Measurements from ENCODE around the gene MRPL14.

MRPL14 gene

GRCh38 chr6:44068607-44069296, 58.5 kb downstream of the MRPL14 start:
- Histone ChIP-seq H3K9me3 (ENCODE audit: control insufficient read depth, insufficient read depth, low read length) (no peaks in the 10 kb centered on the region), H3K36me3 (ENCODE audit: control insufficient read depth, insufficient read depth, low read length) (no peaks in the 10 kb centered on the region), H3K4me1 (ENCODE audit: control insufficient read depth, insufficient read depth, low read length) (peaks cover 18% of the 10 kb centered on the region), H3K27me3 (ENCODE audit: control insufficient read depth, insufficient read depth, low read length) (no peaks in the 10 kb centered on the region), H3K9ac (ENCODE audit: low read depth, low read length) (no peak overlapping the region), H3K4me3 (ENCODE audit: low read depth, low read length) (no peak overlapping the region), H3K27ac (ENCODE audit: low read depth, low read length) (peak overlapping the region; percentile 42)

GRCh38 chr6:44067173-44068139, 59.8 kb downstream of the MRPL14 start:
- Histone ChIP-seq H3K9ac (ENCODE audit: low read depth, low read length) (no peak overlapping the region), H3K4me1 (ENCODE audit: control insufficient read depth, insufficient read depth, low read length) (peaks cover 10% of the 10 kb centered on the region), H3K27ac (ENCODE audit: low read depth, low read length) (no peak overlapping the region)

GRCh38 chr6:44066394-44067172, 60.7 kb downstream of the MRPL14 start:
- Histone ChIP-seq H3K9me3 (ENCODE audit: control insufficient read depth, insufficient read depth, low read length) (no peaks in the 10 kb centered on the region), H3K4me1 (ENCODE audit: control insufficient read depth, insufficient read depth, low read length) (peaks cover 8% of the 10 kb centered on the region), H3K27me3 (ENCODE audit: control insufficient read depth, insufficient read depth, low read length) (no peaks in the 10 kb centered on the region), H3K36me3 (ENCODE audit: control insufficient read depth, insufficient read depth, low read length) (no peaks in the 10 kb centered on the region), H3K4me3 (ENCODE audit: low read depth, low read length) (no peak overlapping the region), H3K9ac (ENCODE audit: low read depth, low read length) (no peak overlapping the region), H3K27ac (ENCODE audit: low read depth, low read length) (no peak overlapping the region)

More at GRCh38 chr6:44067173-44068139, 59.8 kb downstream of the MRPL14 start:
- no peaks in the 10 kb centered on the region for H3K9me3 ChIP-seq (ENCODE audit: control insufficient read depth, insufficient read depth, low read length)
- no peaks in the 10 kb centered on the region for H3K27me3 ChIP-seq (ENCODE audit: control insufficient read depth, insufficient read depth, low read length)
- no peak overlapping the region for H3K4me3 ChIP-seq (ENCODE audit: low read depth, low read length)
- H3K36me3 ChIP-seq (ENCODE audit: control insufficient read depth, insufficient read depth, low read length), result no peaks in the 10 kb centered on the region

- no peaks in the 10 kb centered on the region for H3K36me3 ChIP-seq (ENCODE audit: control insufficient read depth, insufficient read depth, low read length)
- H3K27me3 ChIP-seq (ENCODE audit: control insufficient read depth, insufficient read depth, low read length), result no peaks in the 10 kb centered on the region
- H3K27ac ChIP-seq (ENCODE audit: low read depth, low read length), result no peak overlapping the region
- no peaks in the 10 kb centered on the region for H3K9me3 ChIP-seq (ENCODE audit: control insufficient read depth, insufficient read depth, low read length)
- H3K4me1 ChIP-seq (ENCODE audit: control insufficient read depth, insufficient read depth, low read length), result peaks cover 8% of the 10 kb centered on the region
- H3K4me3 ChIP-seq (ENCODE audit: low read depth, low read length), result no peak overlapping the region
- H3K9ac ChIP-seq (ENCODE audit: low read depth, low read length), result no peak overlapping the region
Measured at GRCh38 chr6:44065443-44066140, 61.7 kb downstream of the MRPL14 start.

- Histone ChIP-seq H3K27ac (ENCODE audit: low read depth, low read length) (no peak overlapping the region), H3K9ac (ENCODE audit: low read depth, low read length) (no peak overlapping the region), H3K4me3 (ENCODE audit: low read depth, low read length) (no peak overlapping the region), H3K27me3 (ENCODE audit: control insufficient read depth, insufficient read depth, low read length) (no peaks in the 10 kb centered on the region), H3K36me3 (ENCODE audit: control insufficient read depth, insufficient read depth, low read length) (no peaks in the 10 kb centered on the region), H3K9me3 (ENCODE audit: control insufficient read depth, insufficient read depth, low read length) (no peaks in the 10 kb centered on the region), H3K4me1 (ENCODE audit: control insufficient read depth, insufficient read depth, low read length) (peaks cover 8% of the 10 kb centered on the region)
Measured at GRCh38 chr6:44064948-44065272, 62.3 kb downstream of the MRPL14 start.

GRCh38 chr6:44064089-44064947, 62.9 kb downstream of the MRPL14 start:
- Histone ChIP-seq H3K9ac (ENCODE audit: low read depth, low read length) (no peak overlapping the region), H3K36me3 (ENCODE audit: control insufficient read depth, insufficient read depth, low read length) (no peaks in the 10 kb centered on the region), H3K4me3 (ENCODE audit: low read depth, low read length) (no peak overlapping the region), H3K27me3 (ENCODE audit: control insufficient read depth, insufficient read depth, low read length) (no peaks in the 10 kb centered on the region), H3K4me1 (ENCODE audit: control insufficient read depth, insufficient read depth, low read length) (peaks cover 8% of the 10 kb centered on the region), H3K27ac (ENCODE audit: low read depth, low read length) (no peak overlapping the region), H3K9me3 (ENCODE audit: control insufficient read depth, insufficient read depth, low read length) (no peaks in the 10 kb centered on the region)

- H3K4me3 ChIP-seq (ENCODE audit: low read depth, low read length), result no peak overlapping the region
- no peaks in the 10 kb centered on the region for H3K9me3 ChIP-seq (ENCODE audit: control insufficient read depth, insufficient read depth, low read length)
- H3K4me1 ChIP-seq (ENCODE audit: control insufficient read depth, insufficient read depth, low read length), result peaks cover 5% of the 10 kb centered on the region; the same call in 1 of the 2 replicates
- no peaks in the 10 kb centered on the region for H3K36me3 ChIP-seq (ENCODE audit: control insufficient read depth, insufficient read depth, low read length)
- H3K9ac ChIP-seq (ENCODE audit: low read depth, low read length), result no peak overlapping the region
- no peak overlapping the region for H3K27ac ChIP-seq (ENCODE audit: low read depth, low read length)
- H3K27me3 ChIP-seq (ENCODE audit: control insufficient read depth, insufficient read depth, low read length), result no peaks in the 10 kb centered on the region
Measured at GRCh38 chr6:44063561-44064059, 63.6 kb downstream of the MRPL14 start.
